ENCODE data around the gene NCKAP5L.

Gene NCKAP5L

GRCh38 chr12:49750027-49750995 is 77.9 kb downstream of the NCKAP5L start:
- peaks cover 41% of the 10 kb centered on the region for H4K20me1 ChIP-seq (ENCODE audit: control insufficient read depth, insufficient read depth, low read depth, low read length)
- no peak overlapping the region for H3K4me3 ChIP-seq (ENCODE audit: low read length)
- peaks cover 95% of the 10 kb centered on the region for H3K79me2 ChIP-seq (ENCODE audit: control insufficient read depth, low read length)
- TF ChIP-seq CTCF (IDR thresholded peaks at IDR 0.05; ENCODE audit: low read depth, low read length, poor library complexity, severe bottlenecking), result no peak
- TF ChIP-seq EZH2phosphoT487 (IDR thresholded peaks at IDR 0.05; ENCODE audit: borderline replicate concordance, low read length), result no peak
- H3F3A ChIP-seq (ENCODE audit: control insufficient read depth, insufficient read depth), result peaks cover 4% of the 10 kb centered on the region; the same call in 1 of the 2 replicates
- H3K4me1 ChIP-seq (ENCODE audit: control insufficient read depth, low read length), result peaks cover 51% of the 10 kb centered on the region
- no peaks in the 10 kb centered on the region for H3K9me3 ChIP-seq (ENCODE audit: control insufficient read depth, insufficient read depth, low read length)
- peaks cover 86% of the 10 kb centered on the region for H3K36me3 ChIP-seq (ENCODE audit: control insufficient read depth, low read length)
- H3K27ac ChIP-seq (ENCODE audit: low read depth, low read length), result no peak overlapping the region
- no peaks in the 10 kb centered on the region for H3K27me3 ChIP-seq (ENCODE audit: control insufficient read depth, low read length)
- H3K4me2 ChIP-seq (ENCODE audit: low read length), result peak overlapping the region; percentile 17
- no peaks in the 10 kb centered on the region for H3K9me2 ChIP-seq (replicated peaks; ENCODE audit: control insufficient read depth, low read length)

- H3K79me2 ChIP-seq (ENCODE audit: control insufficient read depth, low read length), result peaks cover 100% of the 10 kb centered on the region
- no peak overlapping the region for H3K4me3 ChIP-seq (ENCODE audit: low read length)
- peaks cover 4% of the 10 kb centered on the region; the same call in 1 of the 2 replicates for H3F3A ChIP-seq (ENCODE audit: control insufficient read depth, insufficient read depth)
- no peaks in the 10 kb centered on the region for H3K9me3 ChIP-seq (ENCODE audit: control insufficient read depth, insufficient read depth, low read length)
- no peak overlapping the region for H3K27ac ChIP-seq (ENCODE audit: low read depth, low read length)
- no peaks in the 10 kb centered on the region for H3K27me3 ChIP-seq (ENCODE audit: control insufficient read depth, low read length)
- peaks cover 84% of the 10 kb centered on the region for H3K36me3 ChIP-seq (ENCODE audit: control insufficient read depth, low read length)
- H3K4me1 ChIP-seq (ENCODE audit: control insufficient read depth, low read length), result peaks cover 57% of the 10 kb centered on the region
- H3K4me2 ChIP-seq (ENCODE audit: low read length), result no peak overlapping the region
- H4K20me1 ChIP-seq (ENCODE audit: control insufficient read depth, insufficient read depth, low read depth, low read length), result peaks cover 52% of the 10 kb centered on the region
- H3K9me2 ChIP-seq (replicated peaks; ENCODE audit: control insufficient read depth, low read length), result no peaks in the 10 kb centered on the region
- no peak for TF ChIP-seq EZH2phosphoT487 (IDR thresholded peaks at IDR 0.05; ENCODE audit: borderline replicate concordance, low read length)
Observed at GRCh38 chr12:49748800-49749199, 79.4 kb downstream of the NCKAP5L start.

GRCh38 chr12:49748306-49748705 is 79.9 kb downstream of the NCKAP5L start:
- Histone ChIP-seq H3K79me2 (ENCODE audit: control insufficient read depth, low read length) (peaks cover 100% of the 10 kb centered on the region), H3K9me2 (replicated peaks; ENCODE audit: control insufficient read depth, low read length) (no peaks in the 10 kb centered on the region), H3F3A (ENCODE audit: control insufficient read depth, insufficient read depth) (peaks cover under 1% of the 10 kb centered on the region; the same call in 1 of the 2 replicates), H3K36me3 (ENCODE audit: control insufficient read depth, low read length) (peaks cover 84% of the 10 kb centered on the region), H4K20me1 (ENCODE audit: control insufficient read depth, insufficient read depth, low read depth, low read length) (peaks cover 57% of the 10 kb centered on the region), H3K4me1 (ENCODE audit: control insufficient read depth, low read length) (peaks cover 57% of the 10 kb centered on the region), H3K27ac (ENCODE audit: low read depth, low read length) (no peak overlapping the region), H3K4me2 (ENCODE audit: low read length) (no peak overlapping the region; the same call in 1 of the 2 replicates), H3K27me3 (ENCODE audit: control insufficient read depth, low read length) (no peaks in the 10 kb centered on the region), H3K4me3 (ENCODE audit: low read length) (no peak overlapping the region), H3K9me3 (ENCODE audit: control insufficient read depth, insufficient read depth, low read length) (no peaks in the 10 kb centered on the region)
- TF ChIP-seq EZH2phosphoT487 (IDR thresholded peaks at IDR 0.05; ENCODE audit: borderline replicate concordance, low read length) (no peak), CTCF (IDR thresholded peaks at IDR 0.05; ENCODE audit: low read depth, low read length, poor library complexity, severe bottlenecking) (no peak)
